Esophagus muscularis mucosa (tissue), 3 donors: Measurements from ENCODE around the gene ABCC10.

Experiments
- CTCF ChIP-seq, 3 experiments: fragments of 200-600 bp in 2 of 3; fragments of 450-650 bp in 1 of 3; sonication (generic) in 2 of 3; IDR thresholded peaks; one replicate each; pipeline ENCODE4 v1.5.1; 2017 to 2019; ENCODE audit warnings: antibody characterized with exemption in 3 of 3, mild to moderate bottlenecking in 2 of 3, moderate library complexity in 1 of 3
- POLR2A ChIP-seq: fragments of 450-650 bp; IDR thresholded peaks from one replicate; pipeline ENCODE4 v1.6.1; 2017; ENCODE audit warnings: antibody characterized with exemption, moderate library complexity, mild to moderate bottlenecking, low read depth
- POLR2AphosphoS5 ChIP-seq, 2 donors: sonication (generic); formaldehyde crosslinking; IDR thresholded peaks; one replicate each; pipeline ENCODE4 v1.6.1; 2017; ENCODE audit warnings: antibody characterized with exemption in 2 of 2

DNA sequence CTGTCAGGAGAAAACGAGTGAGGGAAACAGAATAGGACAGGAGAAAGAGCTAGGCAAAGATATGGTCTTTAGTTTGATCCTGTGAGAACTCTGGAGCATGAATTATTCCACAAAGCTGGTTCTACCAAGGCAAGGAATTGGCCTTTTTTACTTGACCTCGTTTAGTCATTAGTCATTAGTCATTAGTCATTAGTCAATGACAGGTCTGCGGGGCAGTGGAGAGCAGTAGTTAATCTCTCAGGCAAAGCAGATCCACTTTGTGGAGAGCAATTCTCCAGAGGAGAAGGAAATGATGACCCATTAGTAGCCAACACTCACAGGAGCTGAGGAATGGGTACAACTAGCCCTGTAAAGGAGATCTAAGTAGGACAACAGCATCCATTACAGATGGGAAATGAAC is 22.0 kb upstream of the ABCC10 start:
- no peak for TF ChIP-seq POLR2A
- no peak for TF ChIP-seq CTCF (IDR thresholded peaks at IDR 0.05)
- no peak for TF ChIP-seq POLR2AphosphoS5 (IDR thresholded peaks at IDR 0.05)
